Neural progenitor cell (in vitro differentiated cells): ENCODE results near the gene FBXO4. TPM values are rescaled to one million over a fixed set of nuclear protein-coding genes. Genes with fewer than 3 reads are reported as not detected.

Source experiments
- DNase-seq: peaks from one replicate; pipeline ENCODE4 v3.0.0-alpha.2; 2016; ENCODE audit warnings: low spot score
- H2AFZ ChIP-seq: fragments of 200-600 bp; sonication (generic); replicated peaks from 2 replicates; pipeline ENCODE4 v1.6.1; 2016; ENCODE audit warnings: antibody characterized with exemption
- H3F3A ChIP-seq: fragments of 200-600 bp; sonication (generic); 2 replicates; pipeline ENCODE4 v1.6.1; 2016; ENCODE audit warnings: antibody characterized with exemption, low read depth
- H3K27ac ChIP-seq: fragments of 200-600 bp; sonication (generic); 2 replicates; pipeline ENCODE4 v1.5.1; 2016; ENCODE audit warnings: mild to moderate bottlenecking
- H3K27me3 ChIP-seq: fragments of 200-600 bp; sonication (generic); 2 replicates; pipeline ENCODE4 v1.6.1; 2016; ENCODE audit warnings: mild to moderate bottlenecking, moderate library complexity
- H3K36me3 ChIP-seq: fragments of 200-600 bp; sonication (generic); 2 replicates; pipeline ENCODE4 v1.5.1; 2016
- H3K4me1 ChIP-seq: fragments of 200-600 bp; sonication (generic); 2 replicates; pipeline ENCODE4 v1.6.1; 2016; ENCODE audit warnings: mixed run types
- H3K4me2 ChIP-seq: fragments of 200-600 bp; sonication (generic); 2 replicates; pipeline ENCODE4 v1.6.1; 2016
- H3K4me3 ChIP-seq: fragments of 200-600 bp; sonication (generic); 2 replicates; pipeline ENCODE4 v1.5.1; 2016
- H3K79me2 ChIP-seq: fragments of 200-600 bp; sonication (generic); 2 replicates; pipeline ENCODE4 v1.6.1; 2016; ENCODE audit warnings: low read depth
- H3K9ac ChIP-seq: fragments of 200-600 bp; sonication (generic); 2 replicates; pipeline ENCODE4 v1.6.1; 2016
- H3K9me3 ChIP-seq: fragments of 200-600 bp; sonication (generic); 2 replicates; pipeline ENCODE4 v1.5.1; 2016; ENCODE audit warnings: low read depth
- H4K20me1 ChIP-seq: fragments of 200-600 bp; sonication (generic); 2 replicates; pipeline ENCODE4 v1.6.1; 2016; ENCODE audit warnings: low read depth
- H3K27ac Mint-ChIP-seq: 3 replicates; pipeline ENCODE4 v1.8.0; 2021; ENCODE audit warnings: mixed read lengths
- H3K27me3 Mint-ChIP-seq: 2 replicates; pipeline ENCODE4 v1.8.0; 2022; ENCODE audit warnings: low read depth, mild to moderate bottlenecking, inconsistent platforms, moderate library complexity, mixed read lengths; ENCODE audit not compliant: insufficient read depth
- H3K36me3 Mint-ChIP-seq: 3 replicates; pipeline ENCODE4 v1.8.0; 2021; ENCODE audit warnings: mixed read lengths
- H3K4me1 Mint-ChIP-seq: 3 replicates; pipeline ENCODE4 v1.8.0; 2021; ENCODE audit warnings: mixed read lengths
- H3K4me3 Mint-ChIP-seq: 3 replicates; pipeline ENCODE4 v1.8.0; 2021; ENCODE audit warnings: mild to moderate bottlenecking, moderate library complexity, mixed read lengths
- H3K9me3 Mint-ChIP-seq: 3 replicates; pipeline ENCODE4 v1.8.0; 2020; ENCODE audit warnings: mixed read lengths
- EZH2 ChIP-seq: fragments of 200-600 bp; sonication (generic); IDR thresholded peaks from 2 replicates; pipeline ENCODE4 v1.6.1; 2017; ENCODE audit warnings: antibody characterized with exemption, mild to moderate bottlenecking, moderate library complexity
- EZH2phosphoT487 ChIP-seq: fragments of 200-600 bp; sonication (generic); IDR thresholded peaks from 2 replicates; pipeline ENCODE4 v1.6.1; 2017; ENCODE audit warnings: antibody characterized with exemption
- total RNA-seq: library from RNA; depleted of rRNA; stranded (reverse); fragments of >200 nt; gene quantifications from 2 replicates; pipeline ENCODE4 v1.2.3, GENCODE V29; 2015; ENCODE audit warnings: low replicate concordance
- TF ChIP-seq, protein P1 (sequence below): fragments of 200-600 bp; sonication (generic); IDR thresholded peaks from 2 replicates; pipeline ENCODE4 v1.5.1; 2017; ENCODE audit warnings: antibody characterized with exemption, mild to moderate bottlenecking

The FBXO4 gene, protein sequence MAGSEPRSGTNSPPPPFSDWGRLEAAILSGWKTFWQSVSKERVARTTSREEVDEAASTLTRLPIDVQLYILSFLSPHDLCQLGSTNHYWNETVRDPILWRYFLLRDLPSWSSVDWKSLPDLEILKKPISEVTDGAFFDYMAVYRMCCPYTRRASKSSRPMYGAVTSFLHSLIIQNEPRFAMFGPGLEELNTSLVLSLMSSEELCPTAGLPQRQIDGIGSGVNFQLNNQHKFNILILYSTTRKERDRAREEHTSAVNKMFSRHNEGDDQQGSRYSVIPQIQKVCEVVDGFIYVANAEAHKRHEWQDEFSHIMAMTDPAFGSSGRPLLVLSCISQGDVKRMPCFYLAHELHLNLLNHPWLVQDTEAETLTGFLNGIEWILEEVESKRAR
- total RNA-seq, result 5.0 and 15.5 TPM in 2 replicates

DNA sequence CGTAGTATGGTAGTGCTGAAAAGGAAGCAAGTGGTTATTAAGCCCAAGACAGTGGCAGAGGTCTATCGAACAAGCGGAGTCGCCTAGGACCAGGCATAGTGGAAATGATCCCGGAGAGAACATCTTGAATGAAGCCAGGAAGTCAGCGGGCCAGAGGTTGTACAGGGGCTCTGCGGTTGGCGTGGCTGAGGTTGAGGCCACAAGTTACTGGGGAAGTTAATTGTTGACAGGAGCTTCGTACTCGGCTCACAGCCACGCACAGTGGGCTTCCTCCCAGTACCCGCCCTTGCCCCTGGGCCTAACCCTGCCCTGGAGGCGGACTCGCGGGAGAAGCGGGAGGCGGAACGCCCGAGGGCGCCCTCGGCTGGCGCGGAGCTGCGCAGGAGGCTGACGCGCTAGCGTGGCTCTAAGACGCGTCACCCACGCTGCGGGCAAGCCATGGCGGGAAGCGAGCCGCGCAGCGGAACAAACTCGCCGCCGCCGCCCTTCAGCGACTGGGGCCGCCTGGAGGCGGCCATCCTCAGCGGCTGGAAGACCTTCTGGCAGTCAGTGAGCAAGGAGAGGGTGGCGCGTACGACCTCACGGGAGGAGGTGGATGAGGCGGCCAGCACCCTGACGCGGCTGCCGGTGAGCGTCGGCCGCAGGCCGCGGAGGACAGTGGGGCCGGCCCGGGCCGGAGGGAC lies at the start of gene FBXO4:
Gene FBXO4, plus strand, starts transcription at position 410 of the 683 bp plus-strand sequence. Its CDS starts 29 bp downstream, at position 439.
- H4K20me1 ChIP-seq, result no peaks in the 10 kb centered on the region
- Mint-ChIP-seq H3K27me3 (no peaks in the 10 kb centered on the region), H3K36me3 (peaks cover 6% of the 10 kb centered on the region), H3K27ac (no peak within 1 kb of the TSS), H3K4me1 (peaks cover 3% of the 10 kb centered on the region), H3K4me3 (peak within 1 kb of the TSS; percentile 81), H3K9me3 (peaks cover 2% of the 10 kb centered on the region)
- no peak within 1 kb of the TSS for H3K27ac ChIP-seq
- no peak for TF ChIP-seq EZH2
- TF ChIP-seq, protein P1, sequence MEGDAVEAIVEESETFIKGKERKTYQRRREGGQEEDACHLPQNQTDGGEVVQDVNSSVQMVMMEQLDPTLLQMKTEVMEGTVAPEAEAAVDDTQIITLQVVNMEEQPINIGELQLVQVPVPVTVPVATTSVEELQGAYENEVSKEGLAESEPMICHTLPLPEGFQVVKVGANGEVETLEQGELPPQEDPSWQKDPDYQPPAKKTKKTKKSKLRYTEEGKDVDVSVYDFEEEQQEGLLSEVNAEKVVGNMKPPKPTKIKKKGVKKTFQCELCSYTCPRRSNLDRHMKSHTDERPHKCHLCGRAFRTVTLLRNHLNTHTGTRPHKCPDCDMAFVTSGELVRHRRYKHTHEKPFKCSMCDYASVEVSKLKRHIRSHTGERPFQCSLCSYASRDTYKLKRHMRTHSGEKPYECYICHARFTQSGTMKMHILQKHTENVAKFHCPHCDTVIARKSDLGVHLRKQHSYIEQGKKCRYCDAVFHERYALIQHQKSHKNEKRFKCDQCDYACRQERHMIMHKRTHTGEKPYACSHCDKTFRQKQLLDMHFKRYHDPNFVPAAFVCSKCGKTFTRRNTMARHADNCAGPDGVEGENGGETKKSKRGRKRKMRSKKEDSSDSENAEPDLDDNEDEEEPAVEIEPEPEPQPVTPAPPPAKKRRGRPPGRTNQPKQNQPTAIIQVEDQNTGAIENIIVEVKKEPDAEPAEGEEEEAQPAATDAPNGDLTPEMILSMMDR, result peak; percentile 61
- no peak for TF ChIP-seq EZH2phosphoT487
- peak within 1 kb of the TSS; percentile 97 for H2AFZ ChIP-seq
- H3F3A ChIP-seq, result peaks cover 4% of the 10 kb centered on the region
- peak within 1 kb of the TSS; percentile 77 for H3K4me2 ChIP-seq
- no peaks in the 10 kb centered on the region for H3K36me3 ChIP-seq
- no peaks in the 10 kb centered on the region for H3K27me3 ChIP-seq
- DNase-seq, result peak; percentile 85
- H3K9me3 ChIP-seq, result no peaks in the 10 kb centered on the region
- peaks cover 4% of the 10 kb centered on the region for H3K4me1 ChIP-seq
- H3K9ac ChIP-seq, result peak within 1 kb of the TSS; percentile 73
- H3K4me3 ChIP-seq, result peak within 1 kb of the TSS; percentile 71
- no peaks in the 10 kb centered on the region for H3K79me2 ChIP-seq

DNA sequence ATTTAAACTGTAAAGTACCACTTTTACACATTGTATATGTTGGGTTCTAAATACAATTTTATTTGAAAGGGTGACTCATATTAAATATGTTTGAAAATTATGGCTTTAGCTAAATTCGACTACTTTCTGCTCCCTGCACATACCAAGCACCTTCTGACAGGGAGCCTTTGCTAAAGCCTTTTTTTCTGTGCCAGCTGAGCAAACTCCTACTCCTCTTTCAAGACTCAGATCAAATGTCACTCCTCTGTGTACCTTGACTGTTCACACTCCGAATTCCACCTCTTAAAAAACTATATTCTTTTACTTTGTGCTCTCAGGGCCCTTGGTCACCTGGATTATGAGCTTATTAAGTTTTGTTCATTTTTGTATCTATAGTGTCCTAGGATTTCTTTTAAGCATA lies 48.4 kb upstream of the FBXO4 start:
- Histone ChIP-seq H3K79me2 (no peaks in the 10 kb centered on the region), H3K4me3 (no peak overlapping the region), H3K36me3 (no peaks in the 10 kb centered on the region), H4K20me1 (no peaks in the 10 kb centered on the region), H2AFZ (no peak overlapping the region), H3F3A (no peaks in the 10 kb centered on the region), H3K9ac (no peak overlapping the region), H3K4me1 (no peaks in the 10 kb centered on the region), H3K27ac (no peak overlapping the region), H3K9me3 (no peaks in the 10 kb centered on the region), H3K27me3 (peaks cover 7% of the 10 kb centered on the region), H3K4me2 (no peak overlapping the region)
- Mint-ChIP-seq H3K4me1 (no peaks in the 10 kb centered on the region), H3K4me3 (no peak overlapping the region), H3K27ac (no peak overlapping the region), H3K9me3 (no peaks in the 10 kb centered on the region), H3K27me3 (no peaks in the 10 kb centered on the region), H3K36me3 (no peaks in the 10 kb centered on the region)
- DNase-seq, result no peak
- TF ChIP-seq EZH2, result no peak
- TF ChIP-seq, protein P1, result no peak
- TF ChIP-seq EZH2phosphoT487, result no peak

DNA sequence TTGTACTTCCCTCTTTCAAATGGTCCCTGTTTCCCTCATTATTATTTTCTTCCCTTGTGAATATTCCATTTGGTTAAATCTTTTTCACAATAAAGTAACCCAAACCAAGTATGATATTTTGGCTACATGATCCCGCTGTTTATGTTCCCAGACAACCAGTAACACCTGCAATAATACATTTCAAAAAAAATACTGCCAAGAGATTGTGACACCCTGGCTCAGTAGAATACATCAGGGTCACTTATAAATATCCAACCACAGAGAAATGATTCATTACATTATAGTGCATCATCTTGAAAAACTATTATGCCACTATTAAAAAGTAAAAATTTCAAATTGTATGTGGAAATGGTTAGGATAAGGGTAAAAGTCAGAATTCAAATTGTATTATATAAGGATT lies 47.7 kb upstream of the FBXO4 start:
- TF ChIP-seq, protein P1, result no peak
- TF ChIP-seq EZH2phosphoT487 (no peak), EZH2 (no peak)
- DNase-seq, result no peak
- Mint-ChIP-seq H3K4me1 (no peaks in the 10 kb centered on the region), H3K9me3 (no peaks in the 10 kb centered on the region), H3K27me3 (no peaks in the 10 kb centered on the region), H3K4me3 (no peak overlapping the region), H3K27ac (no peak overlapping the region), H3K36me3 (no peaks in the 10 kb centered on the region)
- no peak overlapping the region for H3K9ac ChIP-seq
- H3K4me3 ChIP-seq, result no peak overlapping the region
- no peak overlapping the region for H3K27ac ChIP-seq
- H4K20me1 ChIP-seq, result no peaks in the 10 kb centered on the region
- H3K9me3 ChIP-seq, result no peaks in the 10 kb centered on the region
- H3K79me2 ChIP-seq, result no peaks in the 10 kb centered on the region
- H3K36me3 ChIP-seq, result no peaks in the 10 kb centered on the region
- no peak overlapping the region for H3K4me2 ChIP-seq
- no peaks in the 10 kb centered on the region for H3K27me3 ChIP-seq
- no peaks in the 10 kb centered on the region for H3F3A ChIP-seq
- no peak overlapping the region for H2AFZ ChIP-seq
- no peaks in the 10 kb centered on the region for H3K4me1 ChIP-seq
